ENCODE data around the gene BEST2. TPM values are rescaled to one million over a fixed set of nuclear protein-coding genes. Genes with fewer than 3 reads are reported as not detected.

BEST2 gene
- total and polyA plus RNA-seq, 2 of the 4 experiments (the other 2 are of a cell fraction) = not detected

DNA sequence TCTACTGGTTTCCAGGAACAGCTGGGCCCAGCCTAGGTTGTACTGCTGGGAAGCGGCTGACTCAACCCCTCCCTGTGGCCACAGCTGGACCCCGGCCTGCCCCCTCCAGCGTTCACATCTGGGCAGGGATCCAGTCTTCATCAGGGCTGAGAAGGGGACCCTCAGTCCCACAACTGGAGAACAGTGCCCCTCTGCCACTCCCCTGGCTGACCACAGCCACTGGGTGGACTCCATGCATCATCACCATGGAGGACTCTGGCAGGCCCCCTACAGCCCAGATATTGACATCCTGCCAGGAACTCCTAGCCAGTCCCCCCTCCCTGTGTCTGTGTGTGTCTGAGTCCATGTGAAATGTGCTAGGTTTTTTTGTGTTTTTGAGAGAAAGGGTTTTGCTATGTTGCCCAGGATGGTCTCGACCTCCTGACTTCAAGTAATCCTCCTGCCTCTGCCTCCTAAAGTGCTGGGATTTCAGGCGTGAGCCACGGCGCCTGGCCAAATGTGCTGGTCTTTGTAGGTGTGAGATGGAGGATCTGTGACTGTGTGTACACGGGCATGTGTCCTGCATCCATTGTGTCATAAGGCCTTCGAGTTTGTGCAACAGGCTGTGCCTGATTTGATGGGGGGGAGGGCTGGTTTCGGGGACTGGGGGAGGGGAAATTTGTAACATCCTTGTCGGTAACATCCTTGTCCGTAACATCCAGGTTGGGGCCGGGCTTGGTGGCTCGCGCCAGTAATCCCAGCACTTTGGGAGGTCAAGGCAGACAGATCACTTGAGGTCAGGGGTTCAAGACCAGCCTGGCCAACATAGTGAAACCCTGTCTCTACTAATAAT lies 27.8 kb downstream of the BEST2 start:
- H4K20me1 ChIP-seq (ENCODE audit: insufficient read depth, low read length) = peaks cover 3% of the 10 kb centered on the region; the same call in 1 of the 2 replicates
- H4K5ac ChIP-seq (ENCODE audit: low read depth, low read length) = peak overlapping the region; percentile 88
- H2AK5ac ChIP-seq (ENCODE audit: low read depth, low read length) = peak overlapping the region; percentile 99
- H3K27me3 ChIP-seq (ENCODE audit: control insufficient read depth, insufficient read depth, low read length) = no peaks in the 10 kb centered on the region
- H3K4me3 ChIP-seq (ENCODE audit: insufficient read depth, low read depth, low read length) = no peak overlapping the region
- peak overlapping the region; percentile 99 for H3K4ac ChIP-seq (ENCODE audit: low read depth, low read length)
- ChIA-PET CTCF (interaction anchor here (1.1 to 2.9 kb wide), 5 partner anchors 10 to 68 kb away, joined by 3 to 23 read pairs (median 10); no protein-coding TSS in a partner anchor), POLR2A (ENCODE audit: unreplicated experiment) (interaction anchor here (2.5 kb wide), 2 partner anchors 12 to 13 kb away, joined by 9 to 11 read pairs; partner anchors contain the start of gene JUNB)
- H3K4me1 ChIP-seq (ENCODE audit: control insufficient read depth, insufficient read depth, low read length) = peaks cover 39% of the 10 kb centered on the region
- H3K14ac ChIP-seq (replicated peaks; ENCODE audit: low read depth, low read length) = peak overlapping the region; percentile 77
- dilution Hi-C loops (cut with HindIII; ENCODE audit: low sequenced_read_pairs, unreplicated experiment) (no loop called here), intact Hi-C loops (cut with micrococcal nuclease) (no loop called here), in situ Hi-C loops (cut with MboI; ENCODE audit: low sequenced_read_pairs) (loop anchor here (25.0 kb wide), 1 partner anchor 1058 kb away; no protein-coding TSS in a partner anchor)
- peak overlapping the region; percentile 95 for H2BK120ac ChIP-seq (ENCODE audit: low read depth, low read length)
- H2AK9ac ChIP-seq (replicated peaks; ENCODE audit: low read depth, low read length, poor library complexity) = peak overlapping the region; percentile 98
- H3K9ac ChIP-seq (ENCODE audit: low read depth, low read length) = peak overlapping the region; percentile 56; the same call in 1 of the 2 replicates
- H2AFZ ChIP-seq (replicated peaks; ENCODE audit: low read length, poor library complexity) = peak overlapping the region; percentile 98
- no TSS peak for BruUV-seq (replicated peaks)
- no peaks in the 10 kb centered on the region for H3K36me3 ChIP-seq (ENCODE audit: control insufficient read depth, insufficient read depth, low read length)
- H2BK20ac ChIP-seq (ENCODE audit: low read depth, low read length) = peak overlapping the region; percentile 64; the same call in 1 of the 2 replicates
- peak overlapping the region; percentile 98 for H4K91ac ChIP-seq (ENCODE audit: insufficient read depth, low read depth, low read length)
- H3K9me3 ChIP-seq (ENCODE audit: control insufficient read depth, insufficient read depth, low read length) = no peaks in the 10 kb centered on the region
- peak overlapping the region; percentile 58 for H3K18ac ChIP-seq (ENCODE audit: low read depth, low read length)
- H3K4me2 ChIP-seq (ENCODE audit: low read depth, low read length) = peak overlapping the region; percentile 84
- DNase-seq = peak; percentile 77
- H3K23ac ChIP-seq (ENCODE audit: low read depth, low read length) = peak overlapping the region; percentile 95
- peak overlapping the region; percentile 98 to 99; a peak in 3 of 4 replicates for H4K8ac ChIP-seq (ENCODE audit: low read depth in 2 of 2, low read length in 2 of 2)
- peaks cover 0 to 50% of the 10 kb centered on the region in 2 experiments; a peak in 3 of 4 replicates for H3K79me1 ChIP-seq (ENCODE audit: low read depth in 1 of 2, low read length in 2 of 2)
- H3K9me1 ChIP-seq (ENCODE audit: insufficient read depth, low read length) = peaks cover 30% of the 10 kb centered on the region
- H3K27ac ChIP-seq (ENCODE audit: insufficient read depth, low read length) = peak overlapping the region; percentile 82
- peak overlapping the region; percentile 92; the same call in 1 of the 3 replicates for H2BK15ac ChIP-seq (ENCODE audit: low read depth, low read length)
- TF ChIP-seq, protein P1, sequence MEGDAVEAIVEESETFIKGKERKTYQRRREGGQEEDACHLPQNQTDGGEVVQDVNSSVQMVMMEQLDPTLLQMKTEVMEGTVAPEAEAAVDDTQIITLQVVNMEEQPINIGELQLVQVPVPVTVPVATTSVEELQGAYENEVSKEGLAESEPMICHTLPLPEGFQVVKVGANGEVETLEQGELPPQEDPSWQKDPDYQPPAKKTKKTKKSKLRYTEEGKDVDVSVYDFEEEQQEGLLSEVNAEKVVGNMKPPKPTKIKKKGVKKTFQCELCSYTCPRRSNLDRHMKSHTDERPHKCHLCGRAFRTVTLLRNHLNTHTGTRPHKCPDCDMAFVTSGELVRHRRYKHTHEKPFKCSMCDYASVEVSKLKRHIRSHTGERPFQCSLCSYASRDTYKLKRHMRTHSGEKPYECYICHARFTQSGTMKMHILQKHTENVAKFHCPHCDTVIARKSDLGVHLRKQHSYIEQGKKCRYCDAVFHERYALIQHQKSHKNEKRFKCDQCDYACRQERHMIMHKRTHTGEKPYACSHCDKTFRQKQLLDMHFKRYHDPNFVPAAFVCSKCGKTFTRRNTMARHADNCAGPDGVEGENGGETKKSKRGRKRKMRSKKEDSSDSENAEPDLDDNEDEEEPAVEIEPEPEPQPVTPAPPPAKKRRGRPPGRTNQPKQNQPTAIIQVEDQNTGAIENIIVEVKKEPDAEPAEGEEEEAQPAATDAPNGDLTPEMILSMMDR (conservative IDR thresholded peaks at IDR 0.05; ENCODE audit: low read depth, low read length) = no peak
- TF ChIP-seq RCOR1 (IDR thresholded peaks at IDR 0.05; ENCODE audit: insufficient replicate concordance, low read length) = no peak
- TF ChIP-seq BHLHE40 (IDR thresholded peaks at IDR 0.05; ENCODE audit: low read depth, low read length) = no peak
- no peak for TF ChIP-seq CHD1 (IDR thresholded peaks at IDR 0.05; ENCODE audit: low read depth, low read length)
- TF ChIP-seq, protein P2, sequence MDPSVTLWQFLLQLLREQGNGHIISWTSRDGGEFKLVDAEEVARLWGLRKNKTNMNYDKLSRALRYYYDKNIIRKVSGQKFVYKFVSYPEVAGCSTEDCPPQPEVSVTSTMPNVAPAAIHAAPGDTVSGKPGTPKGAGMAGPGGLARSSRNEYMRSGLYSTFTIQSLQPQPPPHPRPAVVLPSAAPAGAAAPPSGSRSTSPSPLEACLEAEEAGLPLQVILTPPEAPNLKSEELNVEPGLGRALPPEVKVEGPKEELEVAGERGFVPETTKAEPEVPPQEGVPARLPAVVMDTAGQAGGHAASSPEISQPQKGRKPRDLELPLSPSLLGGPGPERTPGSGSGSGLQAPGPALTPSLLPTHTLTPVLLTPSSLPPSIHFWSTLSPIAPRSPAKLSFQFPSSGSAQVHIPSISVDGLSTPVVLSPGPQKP (IDR thresholded peaks at IDR 0.05; ENCODE audit: borderline replicate concordance, low read depth, low read length) = no peak
- no peak for TF ChIP-seq NFE2L2 (IDR thresholded peaks at IDR 0.05; ENCODE audit: low read depth, low read length)
- TF ChIP-seq, protein P3, sequence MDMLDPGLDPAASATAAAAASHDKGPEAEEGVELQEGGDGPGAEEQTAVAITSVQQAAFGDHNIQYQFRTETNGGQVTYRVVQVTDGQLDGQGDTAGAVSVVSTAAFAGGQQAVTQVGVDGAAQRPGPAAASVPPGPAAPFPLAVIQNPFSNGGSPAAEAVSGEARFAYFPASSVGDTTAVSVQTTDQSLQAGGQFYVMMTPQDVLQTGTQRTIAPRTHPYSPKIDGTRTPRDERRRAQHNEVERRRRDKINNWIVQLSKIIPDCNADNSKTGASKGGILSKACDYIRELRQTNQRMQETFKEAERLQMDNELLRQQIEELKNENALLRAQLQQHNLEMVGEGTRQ (IDR thresholded peaks at IDR 0.05; ENCODE audit: low read depth, low read length) = no peak
- peak; percentile 76 for TF ChIP-seq CEBPB (IDR thresholded peaks at IDR 0.05; ENCODE audit: low read depth, low read length)
- TF ChIP-seq FOS (IDR thresholded peaks at IDR 0.05; ENCODE audit: low read depth, low read length) = peak; percentile 62; the same call in 1 of the 2 replicates
- peak; percentile 93 for TF ChIP-seq MAZ (IDR thresholded peaks at IDR 0.05; ENCODE audit: borderline replicate concordance, low read depth, low read length)
- no peak for TF ChIP-seq MAFK (IDR thresholded peaks at IDR 0.05; ENCODE audit: low read depth, low read length)
- no peak for TF ChIP-seq MXI1 (IDR thresholded peaks at IDR 0.05; ENCODE audit: borderline replicate concordance, low read depth, low read length)
- peak; percentile 62 for TF ChIP-seq POLR2A (IDR thresholded peaks at IDR 0.05; ENCODE audit: low read depth, low read length)
- ATAC-seq (ENCODE audit: low read depth) = peak; percentile 1; the same call in 1 of the 2 replicates
- H2BK5ac ChIP-seq (ENCODE audit: low read depth, low read length, poor library complexity, severe bottlenecking) = peak overlapping the region; percentile 88
- 20% methylated on average over 7 of the region's 15 CpGs; no CpG with 5 or more reads in 1 of the 2 experiments for WGBS, 2 experiments (ENCODE audit: extremely low coverage in 2 of 2, insufficient read length in 1 of 2)
- peak overlapping the region; percentile 44; the same call in 1 of the 2 replicates for H3K56ac ChIP-seq (ENCODE audit: extremely low read depth, insufficient read depth, low read length)
